ENCODE results near the gene FAHD1.

FAHD1 gene

DNA sequence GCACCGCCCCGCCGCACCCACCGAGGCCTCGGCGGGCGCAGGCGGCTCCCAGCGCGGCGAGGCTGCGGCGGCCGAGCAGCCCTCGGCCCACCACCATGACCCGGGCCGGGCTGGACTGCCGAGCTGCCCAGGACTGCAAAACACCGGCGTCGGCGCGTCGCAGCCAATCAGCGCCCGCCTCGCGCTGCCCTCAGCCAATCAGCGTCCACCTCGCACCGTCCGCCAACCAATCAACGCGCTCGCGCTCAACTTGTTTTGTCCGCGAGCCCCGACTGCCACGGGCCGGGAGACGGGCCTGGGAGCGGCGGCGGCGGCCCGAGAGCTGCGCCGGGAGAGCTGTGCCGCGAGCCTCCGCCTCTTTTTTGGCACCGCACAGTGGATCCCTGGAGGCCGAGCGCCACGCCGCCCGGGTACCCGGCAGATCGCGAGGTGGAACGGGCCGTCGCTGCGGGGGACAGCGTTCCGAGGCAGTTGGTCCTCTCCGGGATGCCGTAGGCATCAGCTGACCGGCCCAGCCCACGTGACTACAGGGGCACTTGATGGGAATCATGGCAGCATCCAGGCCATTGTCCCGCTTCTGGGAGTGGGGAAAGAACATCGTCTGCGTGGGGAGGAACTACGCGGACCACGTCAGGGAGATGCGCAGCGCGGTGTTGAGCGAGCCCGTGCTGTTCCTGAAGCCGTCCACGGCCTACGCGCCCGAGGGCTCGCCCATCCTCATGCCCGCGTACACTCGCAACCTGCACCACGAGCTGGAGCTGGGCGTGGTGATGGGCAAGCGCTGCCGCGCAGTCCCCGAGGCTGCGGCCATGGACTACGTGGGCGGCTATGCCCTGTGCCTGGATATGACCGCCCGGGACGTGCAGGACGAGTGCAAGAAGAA lies at the start of gene FAHD1, which contains the start of gene HAGH:
Gene FAHD1, plus strand, starts transcription at position 516 of the 883 bp plus-strand sequence. Its CDS starts 33 bp downstream, at position 549.
Gene HAGH, minus strand, starts transcription at position 135 of the 883 bp plus-strand sequence. Its CDS starts 38 bp downstream, at position 97.
- in situ Hi-C loops (cut with MboI; ENCODE audit: low sequenced_read_pairs) = no loop called here

DNA sequence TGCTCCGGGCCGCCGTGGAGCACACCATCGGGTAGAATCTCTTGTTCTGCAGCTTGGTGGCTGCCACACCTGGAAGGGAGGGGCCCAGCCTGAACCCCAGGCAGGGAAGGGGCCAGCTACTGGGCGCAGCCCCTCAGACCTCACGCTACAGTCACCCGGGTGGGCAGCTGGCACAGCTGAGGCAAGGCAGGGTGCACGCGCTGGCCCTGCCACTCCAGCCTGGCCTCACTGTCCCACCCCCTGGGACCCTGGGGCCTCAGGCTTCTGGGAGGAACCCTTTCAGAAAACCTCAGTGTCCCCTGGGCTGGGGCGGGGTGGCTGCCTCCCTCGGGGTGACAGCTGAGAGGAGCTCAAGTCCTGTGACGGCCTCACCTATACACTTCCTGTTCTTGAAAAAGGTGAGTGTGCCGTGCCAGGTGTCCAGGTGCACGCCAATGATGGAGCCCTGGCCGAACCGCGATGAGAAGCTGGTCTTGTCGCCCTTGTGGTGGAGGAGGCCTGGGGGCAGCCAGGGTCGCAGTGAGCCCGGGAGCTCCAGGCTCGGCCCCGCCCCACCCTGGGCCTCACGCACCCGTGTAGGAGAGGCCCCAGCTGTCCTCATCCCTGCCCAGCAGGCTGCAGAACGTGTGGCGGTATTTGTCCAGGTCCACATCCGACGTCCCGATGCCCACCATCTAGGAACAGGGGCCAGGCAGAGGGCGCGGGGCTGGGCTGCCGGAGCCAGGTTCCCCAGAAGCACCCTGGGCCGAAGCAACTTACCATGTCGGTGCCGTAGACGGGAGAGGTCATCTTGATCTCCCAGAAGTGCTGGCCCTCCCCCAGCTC lies 49.4 kb upstream of the FAHD1 start:
- in situ Hi-C loops (cut with MboI; ENCODE audit: low sequenced_read_pairs) = no loop called here

GRCh38 chr16:1778200-1779179 lies 48.5 kb upstream of the FAHD1 start:
- in situ Hi-C loops (cut with MboI; ENCODE audit: low sequenced_read_pairs) = no loop called here

DNA sequence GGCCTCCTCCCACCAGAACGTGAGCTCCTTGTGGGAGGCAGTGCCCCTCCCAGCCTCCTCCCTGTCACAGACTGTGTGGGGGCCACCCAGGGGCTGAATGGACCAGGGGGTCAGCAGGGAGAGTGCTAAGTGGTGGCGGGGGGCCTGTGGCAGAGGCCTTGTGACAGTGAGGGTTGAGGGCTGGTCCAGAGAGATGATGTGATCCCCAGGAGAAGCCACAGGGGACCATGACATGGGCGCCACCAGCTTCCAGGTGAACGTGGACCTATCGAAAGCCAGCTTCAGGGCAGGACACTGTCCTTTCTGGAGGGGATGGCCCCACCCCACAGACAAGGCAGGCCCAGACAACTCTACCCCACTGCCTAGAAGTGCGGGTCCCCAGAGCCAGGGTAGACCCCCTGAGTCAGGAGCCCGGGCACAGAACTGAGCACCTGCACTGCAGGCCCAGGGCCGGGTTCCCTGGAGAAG lies 47.7 kb upstream of the FAHD1 start:
- in situ Hi-C loops (cut with MboI; ENCODE audit: low sequenced_read_pairs) = no loop called here

DNA sequence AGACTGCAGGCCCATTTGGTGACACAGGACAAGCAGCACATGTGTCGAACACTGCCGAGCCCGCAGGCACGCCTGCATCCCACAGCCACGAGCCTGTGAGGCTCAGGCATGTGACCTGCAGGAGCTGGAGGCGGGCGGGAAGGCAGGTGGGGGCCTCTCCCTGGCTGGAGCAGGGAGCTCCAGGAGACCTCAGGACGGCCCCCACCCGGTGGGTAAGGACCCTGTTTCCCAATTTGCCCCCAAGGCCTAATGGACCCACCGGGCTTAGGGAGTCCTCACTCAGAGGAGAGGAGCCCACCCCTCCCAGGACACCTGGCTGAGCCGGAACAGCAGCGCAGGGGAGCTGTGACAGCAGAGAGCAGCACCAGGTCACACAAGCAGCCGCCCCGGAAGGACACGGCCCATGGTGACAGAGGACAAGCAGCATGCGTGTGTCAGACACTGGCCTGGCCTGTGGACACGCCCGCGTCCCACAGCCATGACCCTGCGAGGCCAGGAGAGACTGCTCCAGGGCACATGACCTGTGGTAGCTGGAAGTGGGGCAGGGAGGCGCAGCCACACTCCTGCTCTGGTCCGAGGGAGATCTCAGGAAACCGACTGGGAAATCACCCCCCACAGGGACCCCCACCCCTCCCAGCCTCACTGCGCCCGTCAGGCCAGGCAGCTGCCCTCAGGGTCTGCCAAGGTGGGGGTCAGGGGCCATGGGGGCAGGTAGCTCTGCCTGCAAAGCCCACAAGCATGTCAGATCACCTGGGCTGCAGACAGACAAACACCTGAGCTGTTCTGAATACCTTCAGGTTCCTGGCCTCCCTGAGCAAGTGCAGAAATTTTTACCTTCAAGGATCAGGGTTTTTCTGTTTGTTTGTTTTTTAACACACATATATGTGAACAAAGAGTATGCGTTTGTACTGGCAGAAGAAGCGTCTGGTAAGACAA lies 47.0 kb upstream of the FAHD1 start:
- in situ Hi-C loops (cut with MboI; ENCODE audit: low sequenced_read_pairs) = no loop called here

GRCh38 chr16:1780677-1781072 lies 46.3 kb upstream of the FAHD1 start:
- in situ Hi-C loops (cut with MboI; ENCODE audit: low sequenced_read_pairs) = no loop called here

DNA sequence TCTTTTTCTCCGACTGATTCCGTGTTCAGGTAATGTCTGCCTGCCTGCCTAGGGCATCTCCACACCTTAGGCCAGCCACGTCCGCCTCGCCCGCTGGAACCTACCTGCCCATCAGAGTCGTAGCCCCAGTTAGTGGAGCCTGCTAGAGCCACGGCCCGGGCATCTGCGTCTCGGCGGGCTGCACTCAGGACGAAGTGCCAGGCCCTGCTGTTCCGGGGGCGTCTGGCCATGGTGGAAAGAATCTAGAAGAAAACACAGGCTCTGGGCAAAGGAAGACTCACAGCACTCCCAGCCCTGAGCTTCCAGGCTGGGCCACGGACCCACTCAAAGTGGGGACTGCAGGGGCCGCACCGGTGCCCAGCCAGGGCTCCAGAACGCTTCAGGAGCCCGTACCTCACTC lies 45.8 kb upstream of the FAHD1 start:
- in situ Hi-C loops (cut with MboI; ENCODE audit: low sequenced_read_pairs) = no loop called here

DNA sequence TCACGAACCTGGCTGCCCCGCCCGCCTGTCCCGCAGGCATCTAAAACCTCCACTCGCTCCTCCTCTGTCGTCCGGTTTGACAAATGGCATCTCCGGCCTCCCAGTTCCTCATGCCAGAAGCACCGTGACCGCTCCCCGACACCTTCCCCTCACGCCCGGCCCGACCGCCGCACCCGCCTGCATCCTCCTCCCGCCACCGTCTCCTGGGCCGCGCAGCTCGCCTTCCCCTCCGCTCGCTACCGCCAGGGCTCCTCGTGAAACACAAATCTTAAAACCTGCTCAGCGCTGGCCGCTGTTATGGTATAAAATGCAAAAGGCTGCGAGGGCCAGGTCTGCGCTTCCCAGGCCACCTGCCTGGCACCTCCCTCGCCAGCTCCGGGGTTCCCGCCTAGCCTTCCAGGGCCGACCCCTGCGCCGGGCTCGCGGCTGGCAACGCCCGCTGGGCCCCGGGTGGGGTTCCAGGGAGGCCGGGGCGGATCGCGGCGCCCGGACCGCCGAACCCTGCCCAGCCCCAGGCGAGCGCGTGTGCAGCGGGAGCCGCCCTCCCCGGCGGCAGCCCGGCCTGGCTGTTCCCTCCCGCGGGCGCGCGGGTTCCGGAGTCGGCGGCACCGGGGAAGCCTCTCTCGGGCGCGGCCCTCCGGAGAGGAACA lies 45.1 kb upstream of the FAHD1 start:
- in situ Hi-C loops (cut with MboI; ENCODE audit: low sequenced_read_pairs) = no loop called here

DNA sequence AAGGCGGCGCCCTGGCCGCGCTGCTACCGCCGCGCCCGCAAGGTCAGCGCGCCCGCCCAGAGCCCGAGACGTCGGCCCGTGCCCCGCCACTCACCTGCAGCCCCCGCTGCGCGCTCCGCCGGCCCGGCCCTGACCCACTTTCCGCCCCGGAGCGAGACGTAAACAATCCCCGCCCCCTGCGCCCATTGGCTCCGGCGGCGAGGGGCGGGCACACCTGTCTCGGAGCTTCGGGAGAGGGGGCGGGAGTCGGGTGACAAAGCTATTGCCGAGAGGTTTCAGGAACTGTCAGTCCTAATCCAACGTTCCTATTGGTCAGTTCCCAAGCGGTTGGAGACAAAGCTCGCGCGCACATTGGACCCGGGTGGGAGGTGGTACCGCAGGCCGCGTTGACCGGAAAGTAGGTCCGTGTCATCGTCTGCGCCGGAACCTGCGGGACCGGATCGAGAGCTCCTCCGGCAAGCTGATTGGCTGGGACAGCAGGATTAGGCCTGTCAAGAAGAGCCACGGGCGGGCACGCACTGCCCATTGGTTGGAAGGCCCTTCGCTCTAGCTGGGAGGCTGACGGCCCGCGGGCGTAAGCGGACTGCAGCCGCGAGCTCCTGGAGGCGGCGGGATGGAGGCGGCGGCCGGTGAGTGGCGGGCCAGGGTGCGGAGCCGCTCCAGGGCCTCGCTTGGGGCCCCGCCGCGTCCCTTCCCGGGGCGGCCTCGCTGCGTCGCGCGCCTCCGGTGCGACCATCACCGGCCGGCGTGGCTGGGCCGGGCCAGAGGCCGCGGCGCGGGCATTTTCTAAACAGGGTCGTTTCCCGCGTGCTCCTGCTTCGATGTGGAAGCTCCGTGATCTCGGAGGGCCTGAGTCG lies 44.4 kb upstream of the FAHD1 start, which contains the start of the genes NUBP2 and SPSB3:
Gene NUBP2, plus strand, starts transcription at position 553 of the 857 bp plus-strand sequence. Its CDS starts 61 bp downstream, at position 614.
Gene SPSB3, minus strand, starts transcription at position 164 of the 857 bp plus-strand sequence. CDS start 1,088 bp downstream, outside the sequence.
- in situ Hi-C loops (cut with MboI; ENCODE audit: low sequenced_read_pairs) = no loop called here

DNA sequence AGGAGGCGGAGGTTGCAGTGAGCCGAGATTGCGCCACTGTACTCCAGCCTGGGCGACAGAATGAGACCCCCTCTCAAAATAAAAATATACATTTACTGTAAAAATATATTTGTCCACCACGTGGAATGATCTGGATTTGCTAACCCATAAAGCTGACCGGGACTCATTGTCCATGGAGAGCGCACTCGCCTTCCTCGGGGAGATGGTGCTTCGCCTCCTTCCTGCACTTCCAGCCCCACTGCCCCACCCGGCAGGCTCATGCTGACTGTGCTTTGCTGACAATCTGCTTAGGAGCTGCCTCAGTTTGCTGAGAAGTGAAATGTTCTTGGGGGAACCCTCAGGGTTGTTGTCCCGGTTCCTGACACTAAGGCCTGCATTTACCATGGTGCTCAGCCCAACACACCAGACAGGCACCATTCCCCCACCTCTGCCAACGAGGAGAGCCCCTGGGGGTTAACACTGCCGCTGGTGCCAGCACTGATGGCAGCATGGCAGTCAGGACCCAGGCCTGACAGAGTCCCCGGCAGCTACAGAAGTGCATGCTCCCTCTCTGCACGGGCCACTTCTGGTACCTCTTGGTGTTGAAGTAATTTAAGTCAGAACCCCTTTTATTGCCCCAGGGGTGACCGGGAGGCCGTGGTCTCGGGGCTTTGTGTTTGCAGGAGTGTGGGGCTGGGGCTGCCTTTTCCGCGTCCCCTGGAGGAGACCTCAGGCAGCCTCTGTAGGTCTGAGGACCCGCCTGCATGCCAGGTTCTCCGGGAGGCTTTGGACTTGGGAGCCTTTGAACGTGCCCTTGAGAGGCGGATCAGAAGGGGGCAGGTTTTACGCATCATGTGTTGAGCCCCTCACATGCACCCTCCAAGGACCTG lies 41.8 kb upstream of the FAHD1 start:
- in situ Hi-C loops (cut with MboI; ENCODE audit: low sequenced_read_pairs) = no loop called here

GRCh38 chr16:1785846-1786170 lies 41.2 kb upstream of the FAHD1 start:
- in situ Hi-C loops (cut with MboI; ENCODE audit: low sequenced_read_pairs) = no loop called here

DNA sequence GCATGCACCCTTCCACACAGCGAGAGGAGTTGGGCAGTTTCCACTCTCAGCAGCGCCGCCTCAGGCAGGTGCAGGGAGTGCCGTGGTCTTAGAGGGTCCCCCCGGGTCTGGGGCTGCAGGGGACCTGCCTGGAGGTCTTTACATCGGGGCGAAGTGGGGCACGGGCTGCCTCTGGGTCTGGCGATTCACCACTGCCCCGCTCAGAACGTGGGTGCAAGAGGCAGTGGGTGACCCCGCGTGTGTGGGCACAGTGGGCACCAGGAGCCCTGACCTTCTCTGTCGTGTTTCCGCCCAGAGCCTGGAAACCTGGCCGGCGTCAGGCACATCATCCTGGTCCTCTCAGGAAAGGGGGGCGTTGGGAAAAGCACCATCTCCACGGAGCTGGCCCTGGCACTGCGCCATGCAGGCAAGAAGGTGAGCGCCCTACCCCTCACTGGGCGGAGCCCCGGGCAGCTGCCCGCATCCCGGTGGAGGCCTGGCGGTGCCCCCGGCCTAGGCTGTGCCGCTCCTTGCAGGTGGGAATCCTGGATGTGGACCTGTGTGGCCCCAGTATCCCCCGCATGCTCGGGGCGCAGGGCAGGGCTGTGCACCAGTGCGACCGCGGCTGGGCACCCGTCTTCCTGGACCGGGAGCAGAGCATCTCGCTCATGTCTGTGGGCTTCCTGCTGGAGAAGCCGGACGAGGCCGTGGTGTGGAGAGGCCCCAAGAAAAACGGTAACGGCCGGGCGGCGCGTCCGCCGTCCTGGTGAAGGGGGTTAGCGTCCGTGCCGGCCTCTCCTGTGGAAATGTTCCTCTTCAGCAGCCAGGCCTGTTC lies 40.6 kb upstream of the FAHD1 start:
- in situ Hi-C loops (cut with MboI; ENCODE audit: low sequenced_read_pairs) = no loop called here

DNA sequence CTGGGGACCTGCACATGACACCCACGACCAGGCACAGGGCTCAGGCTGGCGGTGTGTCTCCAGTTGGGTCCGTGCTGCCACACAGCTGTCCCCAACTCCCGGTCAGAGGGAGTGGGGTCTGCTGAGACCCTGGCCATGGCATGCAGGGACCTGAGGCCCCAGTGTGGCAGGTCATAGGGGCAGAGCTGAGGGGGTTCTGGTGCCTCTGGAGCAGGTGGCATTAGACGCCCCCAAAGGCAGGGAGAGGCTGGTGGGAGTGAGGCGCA lies 40.0 kb upstream of the FAHD1 start:
- in situ Hi-C loops (cut with MboI; ENCODE audit: low sequenced_read_pairs) = no loop called here

GRCh38 chr16:1787322-1788094 lies 39.5 kb upstream of the FAHD1 start:
- in situ Hi-C loops (cut with MboI; ENCODE audit: low sequenced_read_pairs) = no loop called here

- in situ Hi-C loops (cut with MboI; ENCODE audit: low sequenced_read_pairs) = no loop called here
Measured at GRCh38 chr16:1788095-1788707, 38.8 kb upstream of the FAHD1 start.

Data from HL-60/S4 treated with phorbol 12-myristate 13-acetate at 8.2 ng/mL for 4 days and 3 days (cell line).